ENCODE measurements around the gene KDM4C. TPM values are rescaled to one million over a fixed set of nuclear protein-coding genes. Genes with fewer than 3 reads are reported as not detected.

Gene KDM4C
- total and polyA plus RNA-seq, 2 of the 8 experiments (the other 6 are each of a cell fraction or from before 2014, with no cell fraction given): 13.0 to 26.1 TPM

DNA sequence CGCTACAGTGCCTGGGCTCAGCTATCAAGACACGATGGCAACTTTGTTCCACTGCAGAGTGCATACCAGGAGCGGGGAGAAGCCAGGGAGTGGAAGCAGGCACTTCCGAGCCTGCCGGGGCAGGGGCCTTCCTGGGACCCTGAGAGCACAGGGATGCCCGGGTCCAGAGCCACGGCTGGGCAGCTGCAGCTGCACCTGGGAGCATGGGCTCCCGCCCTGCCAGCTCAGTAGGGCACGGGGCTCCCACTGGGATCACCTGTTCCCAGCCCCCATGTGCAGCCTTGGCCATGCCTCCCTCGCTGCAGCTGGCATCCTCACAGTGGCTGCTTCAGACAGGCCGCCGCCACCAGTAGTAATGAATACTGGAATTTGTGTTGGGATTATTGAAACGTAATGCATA is 391.5 kb downstream of the KDM4C start (continued):
- TF ChIP-seq, protein P1, sequence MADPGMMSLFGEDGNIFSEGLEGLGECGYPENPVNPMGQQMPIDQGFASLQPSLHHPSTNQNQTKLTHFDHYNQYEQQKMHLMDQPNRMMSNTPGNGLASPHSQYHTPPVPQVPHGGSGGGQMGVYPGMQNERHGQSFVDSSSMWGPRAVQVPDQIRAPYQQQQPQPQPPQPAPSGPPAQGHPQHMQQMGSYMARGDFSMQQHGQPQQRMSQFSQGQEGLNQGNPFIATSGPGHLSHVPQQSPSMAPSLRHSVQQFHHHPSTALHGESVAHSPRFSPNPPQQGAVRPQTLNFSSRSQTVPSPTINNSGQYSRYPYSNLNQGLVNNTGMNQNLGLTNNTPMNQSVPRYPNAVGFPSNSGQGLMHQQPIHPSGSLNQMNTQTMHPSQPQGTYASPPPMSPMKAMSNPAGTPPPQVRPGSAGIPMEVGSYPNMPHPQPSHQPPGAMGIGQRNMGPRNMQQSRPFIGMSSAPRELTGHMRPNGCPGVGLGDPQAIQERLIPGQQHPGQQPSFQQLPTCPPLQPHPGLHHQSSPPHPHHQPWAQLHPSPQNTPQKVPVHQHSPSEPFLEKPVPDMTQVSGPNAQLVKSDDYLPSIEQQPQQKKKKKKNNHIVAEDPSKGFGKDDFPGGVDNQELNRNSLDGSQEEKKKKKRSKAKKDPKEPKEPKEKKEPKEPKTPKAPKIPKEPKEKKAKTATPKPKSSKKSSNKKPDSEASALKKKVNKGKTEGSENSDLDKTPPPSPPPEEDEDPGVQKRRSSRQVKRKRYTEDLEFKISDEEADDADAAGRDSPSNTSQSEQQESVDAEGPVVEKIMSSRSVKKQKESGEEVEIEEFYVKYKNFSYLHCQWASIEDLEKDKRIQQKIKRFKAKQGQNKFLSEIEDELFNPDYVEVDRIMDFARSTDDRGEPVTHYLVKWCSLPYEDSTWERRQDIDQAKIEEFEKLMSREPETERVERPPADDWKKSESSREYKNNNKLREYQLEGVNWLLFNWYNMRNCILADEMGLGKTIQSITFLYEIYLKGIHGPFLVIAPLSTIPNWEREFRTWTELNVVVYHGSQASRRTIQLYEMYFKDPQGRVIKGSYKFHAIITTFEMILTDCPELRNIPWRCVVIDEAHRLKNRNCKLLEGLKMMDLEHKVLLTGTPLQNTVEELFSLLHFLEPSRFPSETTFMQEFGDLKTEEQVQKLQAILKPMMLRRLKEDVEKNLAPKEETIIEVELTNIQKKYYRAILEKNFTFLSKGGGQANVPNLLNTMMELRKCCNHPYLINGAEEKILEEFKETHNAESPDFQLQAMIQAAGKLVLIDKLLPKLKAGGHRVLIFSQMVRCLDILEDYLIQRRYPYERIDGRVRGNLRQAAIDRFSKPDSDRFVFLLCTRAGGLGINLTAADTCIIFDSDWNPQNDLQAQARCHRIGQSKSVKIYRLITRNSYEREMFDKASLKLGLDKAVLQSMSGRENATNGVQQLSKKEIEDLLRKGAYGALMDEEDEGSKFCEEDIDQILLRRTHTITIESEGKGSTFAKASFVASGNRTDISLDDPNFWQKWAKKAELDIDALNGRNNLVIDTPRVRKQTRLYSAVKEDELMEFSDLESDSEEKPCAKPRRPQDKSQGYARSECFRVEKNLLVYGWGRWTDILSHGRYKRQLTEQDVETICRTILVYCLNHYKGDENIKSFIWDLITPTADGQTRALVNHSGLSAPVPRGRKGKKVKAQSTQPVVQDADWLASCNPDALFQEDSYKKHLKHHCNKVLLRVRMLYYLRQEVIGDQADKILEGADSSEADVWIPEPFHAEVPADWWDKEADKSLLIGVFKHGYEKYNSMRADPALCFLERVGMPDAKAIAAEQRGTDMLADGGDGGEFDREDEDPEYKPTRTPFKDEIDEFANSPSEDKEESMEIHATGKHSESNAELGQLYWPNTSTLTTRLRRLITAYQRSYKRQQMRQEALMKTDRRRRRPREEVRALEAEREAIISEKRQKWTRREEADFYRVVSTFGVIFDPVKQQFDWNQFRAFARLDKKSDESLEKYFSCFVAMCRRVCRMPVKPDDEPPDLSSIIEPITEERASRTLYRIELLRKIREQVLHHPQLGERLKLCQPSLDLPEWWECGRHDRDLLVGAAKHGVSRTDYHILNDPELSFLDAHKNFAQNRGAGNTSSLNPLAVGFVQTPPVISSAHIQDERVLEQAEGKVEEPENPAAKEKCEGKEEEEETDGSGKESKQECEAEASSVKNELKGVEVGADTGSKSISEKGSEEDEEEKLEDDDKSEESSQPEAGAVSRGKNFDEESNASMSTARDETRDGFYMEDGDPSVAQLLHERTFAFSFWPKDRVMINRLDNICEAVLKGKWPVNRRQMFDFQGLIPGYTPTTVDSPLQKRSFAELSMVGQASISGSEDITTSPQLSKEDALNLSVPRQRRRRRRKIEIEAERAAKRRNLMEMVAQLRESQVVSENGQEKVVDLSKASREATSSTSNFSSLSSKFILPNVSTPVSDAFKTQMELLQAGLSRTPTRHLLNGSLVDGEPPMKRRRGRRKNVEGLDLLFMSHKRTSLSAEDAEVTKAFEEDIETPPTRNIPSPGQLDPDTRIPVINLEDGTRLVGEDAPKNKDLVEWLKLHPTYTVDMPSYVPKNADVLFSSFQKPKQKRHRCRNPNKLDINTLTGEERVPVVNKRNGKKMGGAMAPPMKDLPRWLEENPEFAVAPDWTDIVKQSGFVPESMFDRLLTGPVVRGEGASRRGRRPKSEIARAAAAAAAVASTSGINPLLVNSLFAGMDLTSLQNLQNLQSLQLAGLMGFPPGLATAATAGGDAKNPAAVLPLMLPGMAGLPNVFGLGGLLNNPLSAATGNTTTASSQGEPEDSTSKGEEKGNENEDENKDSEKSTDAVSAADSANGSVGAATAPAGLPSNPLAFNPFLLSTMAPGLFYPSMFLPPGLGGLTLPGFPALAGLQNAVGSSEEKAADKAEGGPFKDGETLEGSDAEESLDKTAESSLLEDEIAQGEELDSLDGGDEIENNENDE (IDR thresholded peaks at IDR 0.05; ENCODE audit: insufficient replicate concordance, low read length): no peak
- TF ChIP-seq, protein P2, sequence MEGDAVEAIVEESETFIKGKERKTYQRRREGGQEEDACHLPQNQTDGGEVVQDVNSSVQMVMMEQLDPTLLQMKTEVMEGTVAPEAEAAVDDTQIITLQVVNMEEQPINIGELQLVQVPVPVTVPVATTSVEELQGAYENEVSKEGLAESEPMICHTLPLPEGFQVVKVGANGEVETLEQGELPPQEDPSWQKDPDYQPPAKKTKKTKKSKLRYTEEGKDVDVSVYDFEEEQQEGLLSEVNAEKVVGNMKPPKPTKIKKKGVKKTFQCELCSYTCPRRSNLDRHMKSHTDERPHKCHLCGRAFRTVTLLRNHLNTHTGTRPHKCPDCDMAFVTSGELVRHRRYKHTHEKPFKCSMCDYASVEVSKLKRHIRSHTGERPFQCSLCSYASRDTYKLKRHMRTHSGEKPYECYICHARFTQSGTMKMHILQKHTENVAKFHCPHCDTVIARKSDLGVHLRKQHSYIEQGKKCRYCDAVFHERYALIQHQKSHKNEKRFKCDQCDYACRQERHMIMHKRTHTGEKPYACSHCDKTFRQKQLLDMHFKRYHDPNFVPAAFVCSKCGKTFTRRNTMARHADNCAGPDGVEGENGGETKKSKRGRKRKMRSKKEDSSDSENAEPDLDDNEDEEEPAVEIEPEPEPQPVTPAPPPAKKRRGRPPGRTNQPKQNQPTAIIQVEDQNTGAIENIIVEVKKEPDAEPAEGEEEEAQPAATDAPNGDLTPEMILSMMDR (IDR thresholded peaks at IDR 0.05; ENCODE audit: control extremely low read depth in 1 of 3, insufficient read depth in 1 of 3, low read depth in 1 of 3, low read length in 3 of 3): no peak
- TF ChIP-seq, protein P3, sequence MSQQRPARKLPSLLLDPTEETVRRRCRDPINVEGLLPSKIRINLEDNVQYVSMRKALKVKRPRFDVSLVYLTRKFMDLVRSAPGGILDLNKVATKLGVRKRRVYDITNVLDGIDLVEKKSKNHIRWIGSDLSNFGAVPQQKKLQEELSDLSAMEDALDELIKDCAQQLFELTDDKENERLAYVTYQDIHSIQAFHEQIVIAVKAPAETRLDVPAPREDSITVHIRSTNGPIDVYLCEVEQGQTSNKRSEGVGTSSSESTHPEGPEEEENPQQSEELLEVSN (IDR thresholded peaks at IDR 0.05): no peak
- no peak for TF ChIP-seq NRF1 (IDR thresholded peaks at IDR 0.05; ENCODE audit: low read depth, low read length)
- TF ChIP-seq RBBP5 (IDR thresholded peaks at IDR 0.05; ENCODE audit: borderline replicate concordance, low read depth, low read length): no peak
- TF ChIP-seq CEBPB (IDR thresholded peaks at IDR 0.05; ENCODE audit: low read depth, low read length): no peak
- no peak for TF ChIP-seq BRCA1 (IDR thresholded peaks at IDR 0.05; ENCODE audit: low read depth, low read length)
- TF ChIP-seq TBP (IDR thresholded peaks at IDR 0.05; ENCODE audit: low read depth, low read length): no peak
- no peak for TF ChIP-seq SP2 (IDR thresholded peaks at IDR 0.05; ENCODE audit: low read length)

Data from H1 (cell line).